Measurements from ENCODE around the gene NRROS. TPM values are rescaled to one million over a fixed set of nuclear protein-coding genes. Genes with fewer than 3 reads are reported as not detected.

NRROS gene
- total and polyA plus RNA-seq, 2 of the 13 experiments (the other 11 are each of a cell fraction or from before 2014, with no cell fraction given), result not detected

DNA sequence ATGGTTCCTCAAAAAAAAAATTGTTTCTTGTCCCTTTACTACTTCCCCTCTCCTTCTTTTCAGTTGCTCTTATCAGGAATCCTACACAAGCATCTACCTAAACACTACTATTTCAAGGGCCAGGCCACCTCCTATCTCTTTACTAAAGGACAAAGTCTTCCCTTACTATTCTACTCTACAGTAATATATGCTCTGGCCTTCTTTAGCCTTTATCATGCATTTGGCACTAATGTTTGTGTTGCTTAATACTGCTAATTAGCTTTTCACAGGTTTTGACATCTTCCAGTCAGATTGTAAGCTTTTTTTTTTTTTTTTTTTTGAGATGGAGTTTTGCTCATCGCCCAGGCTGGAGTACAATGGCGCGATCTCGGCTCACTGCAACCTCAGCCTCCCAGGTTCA lies 67.2 kb downstream of the NRROS start:
- intact Hi-C loops (cut with micrococcal nuclease; ENCODE audit: unreplicated experiment), result no loop called here
- POLR2A ChIA-PET, result no interaction called here
- in situ Hi-C loops (cut with HindIII; ENCODE audit: extremely low pct_ligation_motif_present, low pct_unique_long_range_greater_than_20kb), result no loop called here

DNA sequence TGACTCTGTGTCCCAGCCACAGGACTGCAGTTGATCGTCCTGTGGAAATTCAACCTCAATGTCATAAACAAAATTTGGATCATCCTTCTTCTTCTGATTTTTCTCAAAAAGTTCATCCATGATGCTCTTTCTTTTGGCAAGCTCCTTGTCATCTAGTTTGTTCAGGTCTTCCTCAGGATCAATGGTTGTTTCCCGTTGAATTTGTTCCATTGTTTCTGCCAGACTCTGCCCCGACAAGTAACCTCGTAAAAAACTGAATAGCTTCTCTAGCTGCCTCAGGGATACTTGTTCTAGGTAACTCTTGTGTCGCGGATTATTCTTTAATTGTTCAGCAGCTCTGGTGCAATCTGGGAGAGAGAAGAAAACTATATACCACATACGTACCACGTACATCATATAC lies 68.1 kb downstream of the NRROS start:
- POLR2A ChIA-PET, result no interaction called here
- no peak overlapping the region for H3K9ac ChIP-seq (ENCODE audit: insufficient read depth, low read depth, low read length)
- FAIRE-seq (no peak), DNase-seq (ENCODE audit: low spot score) (no peak), ATAC-seq (no peak)
- H3K27ac ChIP-seq (ENCODE audit: extremely low read length, insufficient read depth, low read length), result no peak overlapping the region
- 82% methylated on average over 8 of the region's 8 CpGs for WGBS (ENCODE audit: low lambda C conversion rate)
- H3K4me1 ChIP-seq (ENCODE audit: insufficient read depth, low read length), result peaks cover 7% of the 10 kb centered on the region
- no peak overlapping the region for H3K4me3 ChIP-seq (replicated peaks in 1 of 3; ENCODE audit: insufficient read depth in 1 of 3, low read depth in 2 of 3, low read length in 3 of 3)
- no TSS peak for BruUV-seq (replicated peaks)
- no peaks in the 10 kb centered on the region for H4K20me1 ChIP-seq (ENCODE audit: insufficient read depth, low read length)
- H3K79me2 ChIP-seq (ENCODE audit: insufficient read depth, low read length), result no peaks in the 10 kb centered on the region
- intact Hi-C loops (cut with micrococcal nuclease; ENCODE audit: unreplicated experiment), result no loop called here
- no peak overlapping the region for H2AFZ ChIP-seq (ENCODE audit: low read length)
- H3K9me3 ChIP-seq (ENCODE audit: low read length), result no peaks in the 10 kb centered on the region
- in situ Hi-C loops (cut with HindIII; ENCODE audit: extremely low pct_ligation_motif_present, low pct_unique_long_range_greater_than_20kb), result no loop called here
- H3K36me3 ChIP-seq (replicated peaks in 1 of 2; ENCODE audit: control insufficient read depth in 1 of 2, insufficient read depth in 2 of 2, low read length in 2 of 2), result no peaks in the 10 kb centered on the region
- CTCF ChIA-PET (ENCODE audit: low intra/inter-chr PET ratio, low total read pairs), result no interaction called here
- H3K4me2 ChIP-seq (ENCODE audit: low read depth, low read length), result no peak overlapping the region
- H3K27me3 ChIP-seq (ENCODE audit: control insufficient read depth in 1 of 2, insufficient read depth in 2 of 2, low read length in 2 of 2), result no peaks in the 10 kb centered on the region; a peak in 2 of 5 replicates
- TF ChIP-seq RFX1 (IDR thresholded peaks at IDR 0.05), result no peak
- TF ChIP-seq KDM5A (IDR thresholded peaks at IDR 0.05; ENCODE audit: borderline replicate concordance, low read length), result no peak
- no peak for TF ChIP-seq ZNF331 (CRISPR knock-in tag; IDR thresholded peaks at IDR 0.05)
- TF ChIP-seq NR2C2 (CRISPR knock-in tag; IDR thresholded peaks at IDR 0.05; ENCODE audit: borderline replicate concordance), result no peak
- TF ChIP-seq, protein P1, sequence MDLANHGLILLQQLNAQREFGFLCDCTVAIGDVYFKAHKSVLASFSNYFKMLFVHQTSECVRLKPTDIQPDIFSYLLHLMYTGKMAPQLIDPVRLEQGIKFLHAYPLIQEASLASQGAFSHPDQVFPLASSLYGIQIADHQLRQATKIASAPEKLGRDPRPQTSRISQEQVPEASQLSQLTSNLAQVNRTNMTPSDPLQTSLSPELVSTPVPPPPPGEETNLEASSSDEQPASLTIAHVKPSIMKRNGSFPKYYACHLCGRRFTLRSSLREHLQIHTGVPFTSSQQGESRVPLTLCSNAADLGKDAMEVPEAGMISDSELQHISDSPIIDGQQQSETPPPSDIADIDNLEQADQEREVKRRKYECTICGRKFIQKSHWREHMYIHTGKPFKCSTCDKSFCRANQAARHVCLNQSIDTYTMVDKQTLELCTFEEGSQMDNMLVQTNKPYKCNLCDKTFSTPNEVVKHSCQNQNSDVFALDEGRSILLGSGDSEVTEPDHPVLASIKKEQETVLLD (CRISPR knock-in tag; IDR thresholded peaks at IDR 0.05; ENCODE audit: low read depth), result no peak
- no peak for TF ChIP-seq KAT2B (IDR thresholded peaks at IDR 0.05; ENCODE audit: borderline replicate concordance, low read depth, low read length)
- TF ChIP-seq, protein P2, sequence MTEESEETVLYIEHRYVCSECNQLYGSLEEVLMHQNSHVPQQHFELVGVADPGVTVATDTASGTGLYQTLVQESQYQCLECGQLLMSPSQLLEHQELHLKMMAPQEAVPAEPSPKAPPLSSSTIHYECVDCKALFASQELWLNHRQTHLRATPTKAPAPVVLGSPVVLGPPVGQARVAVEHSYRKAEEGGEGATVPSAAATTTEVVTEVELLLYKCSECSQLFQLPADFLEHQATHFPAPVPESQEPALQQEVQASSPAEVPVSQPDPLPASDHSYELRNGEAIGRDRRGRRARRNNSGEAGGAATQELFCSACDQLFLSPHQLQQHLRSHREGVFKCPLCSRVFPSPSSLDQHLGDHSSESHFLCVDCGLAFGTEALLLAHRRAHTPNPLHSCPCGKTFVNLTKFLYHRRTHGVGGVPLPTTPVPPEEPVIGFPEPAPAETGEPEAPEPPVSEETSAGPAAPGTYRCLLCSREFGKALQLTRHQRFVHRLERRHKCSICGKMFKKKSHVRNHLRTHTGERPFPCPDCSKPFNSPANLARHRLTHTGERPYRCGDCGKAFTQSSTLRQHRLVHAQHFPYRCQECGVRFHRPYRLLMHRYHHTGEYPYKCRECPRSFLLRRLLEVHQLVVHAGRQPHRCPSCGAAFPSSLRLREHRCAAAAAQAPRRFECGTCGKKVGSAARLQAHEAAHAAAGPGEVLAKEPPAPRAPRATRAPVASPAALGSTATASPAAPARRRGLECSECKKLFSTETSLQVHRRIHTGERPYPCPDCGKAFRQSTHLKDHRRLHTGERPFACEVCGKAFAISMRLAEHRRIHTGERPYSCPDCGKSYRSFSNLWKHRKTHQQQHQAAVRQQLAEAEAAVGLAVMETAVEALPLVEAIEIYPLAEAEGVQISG (CRISPR knock-in tag; IDR thresholded peaks at IDR 0.05), result no peak

More for the DNA sequence above, 67.2 kb downstream of the NRROS start:
- 95% methylated on average over 4 of the region's 4 CpGs for WGBS (ENCODE audit: low lambda C conversion rate)
- H2AFZ ChIP-seq (ENCODE audit: low read length), result no peak overlapping the region
- CTCF ChIA-PET (ENCODE audit: low intra/inter-chr PET ratio, low total read pairs), result no interaction called here
- no TSS peak for BruUV-seq (replicated peaks)
- H3K4me2 ChIP-seq (ENCODE audit: low read depth, low read length), result no peak overlapping the region
- H4K20me1 ChIP-seq (ENCODE audit: insufficient read depth, low read length), result no peaks in the 10 kb centered on the region
- DNase-seq (ENCODE audit: low spot score) (no peak), ATAC-seq (no peak), FAIRE-seq (no peak)
- no peak for TF ChIP-seq NFE2 (CRISPR knock-in tag; IDR thresholded peaks at IDR 0.05)
- no peak for TF ChIP-seq FOXP1 (IDR thresholded peaks at IDR 0.05)
- TF ChIP-seq FOXP1 (CRISPR knock-in tag; IDR thresholded peaks at IDR 0.05), result no peak
- TF ChIP-seq ZNF878 (CRISPR knock-in tag; IDR thresholded peaks at IDR 0.05), result no peak
- no peak for TF ChIP-seq ZSCAN25 (CRISPR knock-in tag; IDR thresholded peaks at IDR 0.05)
- TF ChIP-seq POLR2A (IDR thresholded peaks at IDR 0.05; ENCODE audit: insufficient read depth in 1 of 2, low read depth in 2 of 2, low read length in 2 of 2), result no peak
- no peak for TF ChIP-seq ZNF589 (CRISPR knock-in tag; conservative IDR thresholded peaks at IDR 0.05)
- TF ChIP-seq HNRNPUL1 (IDR thresholded peaks at IDR 0.05; ENCODE audit: low read depth, low read length), result no peak
- TF ChIP-seq, protein P3, sequence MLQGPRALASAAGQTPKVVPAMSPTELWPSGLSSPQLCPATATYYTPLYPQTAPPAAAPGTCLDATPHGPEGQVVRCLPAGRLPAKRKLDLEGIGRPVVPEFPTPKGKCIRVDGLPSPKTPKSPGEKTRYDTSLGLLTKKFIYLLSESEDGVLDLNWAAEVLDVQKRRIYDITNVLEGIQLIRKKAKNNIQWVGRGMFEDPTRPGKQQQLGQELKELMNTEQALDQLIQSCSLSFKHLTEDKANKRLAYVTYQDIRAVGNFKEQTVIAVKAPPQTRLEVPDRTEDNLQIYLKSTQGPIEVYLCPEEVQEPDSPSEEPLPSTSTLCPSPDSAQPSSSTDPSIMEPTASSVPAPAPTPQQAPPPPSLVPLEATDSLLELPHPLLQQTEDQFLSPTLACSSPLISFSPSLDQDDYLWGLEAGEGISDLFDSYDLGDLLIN (CRISPR knock-in tag; IDR thresholded peaks at IDR 0.05; ENCODE audit: borderline replicate concordance), result no peak
- TF ChIP-seq THAP11 (CRISPR knock-in tag; IDR thresholded peaks at IDR 0.05), result no peak
- TF ChIP-seq ZKSCAN1 (IDR thresholded peaks at IDR 0.05; ENCODE audit: low read length), result no peak
- no peak for TF ChIP-seq ZNF619 (CRISPR knock-in tag; IDR thresholded peaks at IDR 0.05)
- no peak for TF ChIP-seq GABPB1 (CRISPR knock-in tag; IDR thresholded peaks at IDR 0.05)
- TF ChIP-seq, protein P4, sequence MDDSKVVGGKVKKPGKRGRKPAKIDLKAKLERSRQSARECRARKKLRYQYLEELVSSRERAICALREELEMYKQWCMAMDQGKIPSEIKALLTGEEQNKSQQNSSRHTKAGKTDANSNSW (CRISPR knock-in tag; IDR thresholded peaks at IDR 0.05; ENCODE audit: borderline replicate concordance), result no peak
- TF ChIP-seq ZNF34 (CRISPR knock-in tag; IDR thresholded peaks at IDR 0.05; ENCODE audit: borderline replicate concordance), result no peak
- no peaks in the 10 kb centered on the region for H3K9me3 ChIP-seq (ENCODE audit: low read length)
- no peak overlapping the region for H3K9ac ChIP-seq (ENCODE audit: insufficient read depth, low read depth, low read length)
- H3K36me3 ChIP-seq (replicated peaks in 1 of 2; ENCODE audit: control insufficient read depth in 1 of 2, insufficient read depth in 2 of 2, low read length in 2 of 2), result no peaks in the 10 kb centered on the region
- no peak overlapping the region for H3K27ac ChIP-seq (ENCODE audit: extremely low read length, insufficient read depth, low read length)
- no peak overlapping the region for H3K4me3 ChIP-seq (replicated peaks in 1 of 3; ENCODE audit: insufficient read depth in 1 of 3, low read depth in 2 of 3, low read length in 3 of 3)
- peaks cover 7% of the 10 kb centered on the region for H3K4me1 ChIP-seq (ENCODE audit: insufficient read depth, low read length)
- H3K27me3 ChIP-seq (ENCODE audit: control insufficient read depth in 1 of 2, insufficient read depth in 2 of 2, low read length in 2 of 2), result no peaks in the 10 kb centered on the region; a peak in 2 of 5 replicates
- H3K79me2 ChIP-seq (ENCODE audit: insufficient read depth, low read length), result no peaks in the 10 kb centered on the region

All from HepG2 (cell line).